ENCODE measurements around the gene PJA1. TPM values are rescaled to one million over a fixed set of nuclear protein-coding genes. Genes with fewer than 3 reads are reported as not detected.

The PJA1 gene
- total RNA-seq, 4 donors from 2014 or later: 19.4 to 60.2 (median 31.3) TPM

DNA sequence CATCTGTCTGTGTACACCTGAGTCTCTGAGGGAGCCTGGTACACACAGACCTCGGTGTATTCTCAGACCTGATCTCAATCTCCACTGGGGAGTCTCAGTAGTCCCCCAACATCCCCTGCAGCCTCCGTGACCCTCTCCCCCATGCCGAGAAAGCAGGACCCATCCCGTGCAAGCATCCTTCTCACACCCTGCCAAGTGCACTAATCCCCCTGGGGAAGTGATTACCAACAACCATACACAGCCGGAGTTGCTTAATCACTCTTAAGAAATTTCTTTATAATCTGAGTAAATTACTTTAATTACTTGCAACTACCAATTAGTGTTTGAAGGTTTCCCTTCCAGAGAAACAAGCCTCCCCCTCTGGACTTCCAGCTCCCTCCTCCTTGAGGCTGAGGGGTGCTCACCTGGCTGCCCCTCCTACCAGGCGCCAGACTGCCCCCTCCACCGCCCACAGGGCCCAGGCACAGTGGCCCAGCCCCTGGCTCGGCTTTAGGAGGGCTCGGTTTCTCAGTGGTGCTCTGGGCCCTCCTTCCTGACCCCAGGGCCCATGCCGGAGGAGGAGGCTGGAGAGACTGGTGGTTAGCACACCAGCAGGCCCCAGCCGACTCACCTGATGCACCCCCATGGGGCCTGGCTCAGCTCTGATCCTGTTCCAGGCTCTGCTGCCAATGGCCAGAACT, 43.8 kb downstream of the PJA1 start:
- ATAC-seq (ENCODE audit: low FRiP score): no peak
- TF ChIP-seq, protein P1, sequence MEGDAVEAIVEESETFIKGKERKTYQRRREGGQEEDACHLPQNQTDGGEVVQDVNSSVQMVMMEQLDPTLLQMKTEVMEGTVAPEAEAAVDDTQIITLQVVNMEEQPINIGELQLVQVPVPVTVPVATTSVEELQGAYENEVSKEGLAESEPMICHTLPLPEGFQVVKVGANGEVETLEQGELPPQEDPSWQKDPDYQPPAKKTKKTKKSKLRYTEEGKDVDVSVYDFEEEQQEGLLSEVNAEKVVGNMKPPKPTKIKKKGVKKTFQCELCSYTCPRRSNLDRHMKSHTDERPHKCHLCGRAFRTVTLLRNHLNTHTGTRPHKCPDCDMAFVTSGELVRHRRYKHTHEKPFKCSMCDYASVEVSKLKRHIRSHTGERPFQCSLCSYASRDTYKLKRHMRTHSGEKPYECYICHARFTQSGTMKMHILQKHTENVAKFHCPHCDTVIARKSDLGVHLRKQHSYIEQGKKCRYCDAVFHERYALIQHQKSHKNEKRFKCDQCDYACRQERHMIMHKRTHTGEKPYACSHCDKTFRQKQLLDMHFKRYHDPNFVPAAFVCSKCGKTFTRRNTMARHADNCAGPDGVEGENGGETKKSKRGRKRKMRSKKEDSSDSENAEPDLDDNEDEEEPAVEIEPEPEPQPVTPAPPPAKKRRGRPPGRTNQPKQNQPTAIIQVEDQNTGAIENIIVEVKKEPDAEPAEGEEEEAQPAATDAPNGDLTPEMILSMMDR (IDR thresholded peaks at IDR 0.05): no peak

DNA sequence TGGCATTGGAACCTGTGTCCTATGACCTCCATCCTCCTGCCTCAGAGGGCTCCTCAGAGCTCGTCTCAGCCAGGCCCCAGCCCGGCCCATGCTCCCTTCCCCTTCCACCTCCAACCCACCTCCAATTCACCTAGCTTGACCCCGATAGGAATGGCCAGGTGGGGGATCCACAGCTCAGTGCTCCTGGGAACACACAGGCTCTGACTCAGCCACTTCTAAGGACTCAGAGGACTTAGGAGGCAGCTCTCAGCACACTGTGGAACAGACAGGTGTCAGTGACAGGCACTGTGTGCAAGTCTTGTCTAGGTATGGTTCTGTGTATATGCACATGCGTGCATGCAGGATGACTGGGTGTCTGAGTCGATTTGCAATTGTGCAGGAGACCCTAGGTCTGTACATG, 44.8 kb downstream of the PJA1 start:
- no peak for ATAC-seq (ENCODE audit: low FRiP score)
- TF ChIP-seq, protein P1 (IDR thresholded peaks at IDR 0.05): no peak
- no peak for DNase-seq (ENCODE audit: low spot score)

More for the DNA sequence above, 43.8 kb downstream of the PJA1 start:
- no peak for DNase-seq (ENCODE audit: low spot score)

- TF ChIP-seq, protein P1 (IDR thresholded peaks at IDR 0.05): no peak
- no peak for DNase-seq (ENCODE audit: low spot score)
- ATAC-seq (ENCODE audit: low FRiP score): no peak
These were observed 46.1 kb downstream of the PJA1 start for GRCh38 chrX:69119122-69119521.

DNA sequence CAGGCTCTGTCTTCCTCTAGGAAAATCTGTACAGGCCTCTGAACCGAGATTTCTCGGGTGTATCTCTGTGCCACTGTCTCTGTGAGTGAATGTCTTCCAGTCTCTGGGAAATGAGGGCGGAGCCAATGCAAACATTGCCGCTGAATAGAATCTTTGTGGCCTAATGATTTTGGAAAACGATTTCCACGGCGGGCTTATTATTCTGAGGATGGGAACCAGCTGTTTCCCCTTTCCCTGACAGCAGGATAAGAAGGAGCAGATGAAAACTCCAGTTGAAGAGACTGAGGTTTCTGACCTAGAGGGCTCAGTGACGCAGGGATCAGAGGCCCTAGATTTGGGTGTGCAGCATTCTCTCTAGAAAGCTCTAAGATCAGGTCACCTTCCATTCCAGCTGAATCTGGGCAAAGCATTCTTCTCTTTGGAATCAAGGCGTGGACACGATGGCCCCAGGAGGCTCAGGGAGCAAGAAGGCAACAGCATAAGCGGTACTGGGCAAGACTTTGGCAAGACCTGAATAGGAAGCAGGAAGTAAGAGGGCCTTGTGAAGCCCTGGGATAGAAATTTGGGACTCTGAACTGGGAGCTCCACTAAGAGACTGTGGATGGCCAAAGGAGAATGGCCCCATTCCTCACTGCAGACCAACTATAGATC, 47.3 kb downstream of the PJA1 start:
- TF ChIP-seq, protein P1 (IDR thresholded peaks at IDR 0.05): no peak
- DNase-seq (ENCODE audit: low spot score): no peak
- no peak for ATAC-seq (ENCODE audit: low FRiP score)

- DNase-seq (ENCODE audit: low spot score) (no peak), ATAC-seq (ENCODE audit: low FRiP score) (no peak)
- TF ChIP-seq, protein P1 (IDR thresholded peaks at IDR 0.05): no peak
These were observed 49.2 kb downstream of the PJA1 start for GRCh38 chrX:69116077-69116476.

DNA sequence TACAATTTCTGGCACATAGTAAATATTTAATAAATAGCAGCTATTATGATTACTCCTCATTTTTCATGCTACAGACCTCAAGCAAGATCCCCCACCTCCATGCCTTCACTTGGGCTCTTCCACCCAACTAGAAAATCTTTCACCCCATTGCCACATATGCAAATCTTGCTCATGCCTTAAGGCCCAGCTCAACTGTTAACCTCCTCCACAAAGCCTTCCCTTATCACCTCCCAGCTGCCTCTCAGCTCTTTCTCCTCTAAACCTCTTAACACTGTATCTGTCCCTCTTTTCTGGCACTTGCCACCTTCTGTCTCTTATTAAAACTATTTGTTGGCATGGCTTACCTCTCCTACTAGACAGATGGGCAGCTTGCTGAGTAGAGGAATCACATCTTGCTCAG, 51.5 kb downstream of the PJA1 start:
- ATAC-seq (ENCODE audit: low FRiP score) (no peak), DNase-seq (ENCODE audit: low spot score) (no peak)
- TF ChIP-seq, protein P1 (IDR thresholded peaks at IDR 0.05): no peak
